ENCODE data around the gene ADAP1.

Gene ADAP1

DNA sequence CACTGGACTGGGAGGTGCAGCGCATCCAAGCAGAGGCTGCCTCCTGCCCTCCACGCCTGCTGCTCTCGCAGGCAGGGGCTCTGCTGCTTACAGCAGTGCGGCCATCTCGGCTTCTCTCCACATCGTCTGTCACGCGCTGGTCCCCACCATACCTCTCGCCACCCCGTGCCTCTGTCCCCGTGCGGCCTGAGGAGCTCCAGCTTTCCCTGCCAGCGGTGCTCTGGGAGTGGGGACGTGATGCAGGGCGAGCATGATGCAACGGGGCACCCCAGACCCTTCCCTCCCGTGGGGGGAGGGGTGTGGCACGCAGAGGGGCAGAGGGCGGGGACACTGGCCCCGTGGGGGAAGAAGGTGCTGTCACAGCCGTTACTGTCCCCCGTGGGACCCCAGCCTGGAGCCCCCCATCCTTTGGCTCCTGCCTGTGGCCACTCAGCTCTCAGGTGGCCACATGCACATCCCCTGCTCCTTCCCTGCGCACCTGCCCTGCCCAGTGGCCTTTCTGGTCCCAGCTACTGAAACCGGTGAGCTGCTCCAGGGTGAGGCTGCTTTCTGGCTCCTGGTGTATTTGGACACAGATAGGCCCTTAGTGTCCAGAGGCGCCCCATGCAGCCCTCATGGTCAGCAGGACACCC, 69.1 kb downstream of the ADAP1 start:
- TF ChIP-seq, protein P1, sequence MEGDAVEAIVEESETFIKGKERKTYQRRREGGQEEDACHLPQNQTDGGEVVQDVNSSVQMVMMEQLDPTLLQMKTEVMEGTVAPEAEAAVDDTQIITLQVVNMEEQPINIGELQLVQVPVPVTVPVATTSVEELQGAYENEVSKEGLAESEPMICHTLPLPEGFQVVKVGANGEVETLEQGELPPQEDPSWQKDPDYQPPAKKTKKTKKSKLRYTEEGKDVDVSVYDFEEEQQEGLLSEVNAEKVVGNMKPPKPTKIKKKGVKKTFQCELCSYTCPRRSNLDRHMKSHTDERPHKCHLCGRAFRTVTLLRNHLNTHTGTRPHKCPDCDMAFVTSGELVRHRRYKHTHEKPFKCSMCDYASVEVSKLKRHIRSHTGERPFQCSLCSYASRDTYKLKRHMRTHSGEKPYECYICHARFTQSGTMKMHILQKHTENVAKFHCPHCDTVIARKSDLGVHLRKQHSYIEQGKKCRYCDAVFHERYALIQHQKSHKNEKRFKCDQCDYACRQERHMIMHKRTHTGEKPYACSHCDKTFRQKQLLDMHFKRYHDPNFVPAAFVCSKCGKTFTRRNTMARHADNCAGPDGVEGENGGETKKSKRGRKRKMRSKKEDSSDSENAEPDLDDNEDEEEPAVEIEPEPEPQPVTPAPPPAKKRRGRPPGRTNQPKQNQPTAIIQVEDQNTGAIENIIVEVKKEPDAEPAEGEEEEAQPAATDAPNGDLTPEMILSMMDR (IDR thresholded peaks at IDR 0.05), result no peak

DNA sequence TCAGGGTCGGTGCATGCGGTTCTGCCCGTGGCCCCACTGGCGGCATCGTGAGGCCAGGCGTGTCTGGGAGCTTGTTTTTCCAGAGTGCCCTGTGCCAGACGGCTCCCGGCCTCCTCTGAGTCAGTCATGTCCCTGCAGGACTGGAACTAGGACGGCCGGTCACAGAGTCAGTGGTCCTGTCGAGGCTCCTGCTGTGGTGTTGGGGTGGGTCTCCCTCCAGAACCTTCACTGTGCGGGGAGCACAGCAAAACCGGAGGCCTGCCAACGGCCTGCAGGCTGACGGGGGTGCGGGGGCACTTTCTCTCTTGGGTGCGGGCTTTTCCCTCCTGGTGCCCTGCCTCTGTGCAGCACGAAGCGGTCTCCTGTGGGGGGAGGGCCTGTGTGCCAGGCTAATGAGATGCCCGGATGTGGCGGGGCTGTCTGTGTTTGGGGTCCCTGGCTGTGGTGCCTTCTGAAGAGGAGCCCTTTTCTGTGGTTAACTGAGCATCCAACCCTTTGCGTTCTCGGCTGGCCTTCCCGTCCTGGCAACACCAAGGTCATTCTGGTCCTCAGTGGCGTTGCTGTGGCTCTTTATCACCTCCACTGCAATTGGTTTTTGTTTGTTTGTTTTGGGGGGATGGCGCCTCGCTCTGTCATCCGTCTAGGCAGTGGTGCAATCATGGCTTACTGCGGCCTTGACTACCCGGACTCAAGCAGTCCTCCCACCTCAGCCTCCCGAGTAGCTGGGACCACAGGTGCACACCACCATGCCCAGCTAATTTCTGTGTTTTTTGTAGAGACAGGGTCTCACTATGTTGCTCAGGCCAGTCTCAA, 70.1 kb downstream of the ADAP1 start:
- H3K27ac ChIP-seq, result no peak overlapping the region
- TF ChIP-seq, protein P1 (IDR thresholded peaks at IDR 0.05), result no peak
- no peak for DNase-seq (ENCODE audit: low spot score)
- H3K4me3 ChIP-seq, result no peak overlapping the region

More for the DNA sequence above, 69.1 kb downstream of the ADAP1 start:
- H3K4me3 ChIP-seq, result no peak overlapping the region
- no peak for DNase-seq (ENCODE audit: low spot score)
- H3K27ac ChIP-seq, result no peak overlapping the region

DNA sequence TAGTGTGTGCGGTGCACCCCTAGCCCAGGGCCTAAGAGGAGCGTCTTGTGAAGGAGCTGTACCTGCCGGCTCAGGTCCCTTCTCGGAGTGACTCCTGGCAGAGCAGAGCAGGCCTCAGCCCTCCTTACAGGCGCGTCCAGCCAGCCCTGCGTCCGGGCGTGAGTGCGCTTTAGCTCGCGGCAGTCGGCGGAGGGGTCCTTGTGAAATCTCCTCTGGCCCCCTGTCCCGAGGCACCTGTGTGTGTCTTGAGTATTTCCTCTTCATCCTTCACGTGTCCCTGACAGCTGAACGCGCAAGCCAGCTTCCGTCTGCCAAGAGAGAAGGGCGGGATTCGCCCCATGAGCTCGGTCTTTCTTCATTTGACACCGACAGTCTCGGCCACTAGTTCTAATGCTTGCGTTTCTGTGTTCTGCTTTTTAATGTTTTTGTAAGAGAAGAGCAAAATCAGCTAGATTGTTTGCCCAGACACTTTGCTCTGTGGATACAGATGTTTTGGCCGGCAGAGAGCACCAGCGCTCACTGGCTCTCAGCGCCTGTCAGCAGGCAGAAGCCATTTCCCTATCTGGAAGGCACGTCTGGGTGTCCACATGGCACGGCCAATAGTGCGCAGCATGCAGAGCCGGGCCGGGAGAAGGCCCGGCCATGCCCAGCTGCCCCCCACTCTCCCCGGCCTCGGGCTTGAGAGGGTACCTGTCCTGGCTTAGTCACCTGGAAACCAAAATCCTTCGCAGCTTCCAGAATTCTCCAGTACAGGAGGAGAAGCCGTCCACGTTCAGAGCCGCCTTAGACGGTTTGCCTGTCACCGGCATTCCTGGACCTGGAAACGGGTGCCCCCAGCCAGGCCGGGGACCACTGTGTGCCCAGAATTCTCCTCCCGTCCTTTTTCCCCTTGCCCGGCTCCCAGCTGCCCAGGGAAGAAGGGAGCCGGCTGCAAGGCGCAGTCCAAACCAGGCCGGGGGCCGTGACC, 71.1 kb downstream of the ADAP1 start:
- H3K4me3 ChIP-seq, result no peak overlapping the region
- no peak overlapping the region for H3K27ac ChIP-seq
- DNase-seq (ENCODE audit: low spot score), result no peak

DNA sequence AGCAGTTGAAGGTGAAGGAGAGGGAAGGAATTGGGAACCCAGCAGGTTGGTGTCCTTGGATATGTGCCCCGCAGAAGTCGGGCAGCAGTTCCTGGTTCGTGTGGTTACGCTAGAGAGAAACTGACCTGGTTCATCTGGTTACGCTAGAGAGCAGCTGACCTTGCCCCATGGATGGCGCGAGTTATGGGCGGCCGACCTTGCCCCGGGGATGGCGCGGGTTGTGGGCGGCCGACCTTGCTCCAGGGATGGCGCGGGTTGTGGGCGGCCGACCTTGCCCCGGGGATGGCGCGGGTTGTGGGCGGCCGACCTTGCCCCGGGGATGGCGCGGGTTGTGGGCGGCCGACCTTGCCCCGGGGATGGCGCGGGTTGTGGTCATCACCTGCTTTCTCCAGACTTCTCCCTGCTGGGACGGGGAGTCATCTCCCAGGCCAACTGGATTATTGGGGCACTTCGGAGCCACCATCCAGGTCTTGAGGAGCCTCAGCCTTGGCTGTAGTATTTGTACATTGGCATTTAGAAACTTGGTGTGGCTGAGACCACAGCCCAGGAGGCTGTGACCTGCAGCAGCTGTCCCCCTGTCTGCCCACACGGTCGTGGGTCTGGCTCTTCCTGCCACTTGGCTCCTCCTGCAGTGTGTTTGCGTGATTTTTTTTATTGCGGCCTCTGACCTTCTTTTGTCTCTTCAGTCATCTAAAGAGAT, 72.0 kb downstream of the ADAP1 start:
- TF ChIP-seq, protein P1 (IDR thresholded peaks at IDR 0.05), result no peak
- H3K27ac ChIP-seq, result no peak overlapping the region
- no peak for DNase-seq (ENCODE audit: low spot score)
- H3K4me3 ChIP-seq, result no peak overlapping the region

More for the DNA sequence above, 71.1 kb downstream of the ADAP1 start:
- TF ChIP-seq, protein P1 (IDR thresholded peaks at IDR 0.05), result no peak

DNA sequence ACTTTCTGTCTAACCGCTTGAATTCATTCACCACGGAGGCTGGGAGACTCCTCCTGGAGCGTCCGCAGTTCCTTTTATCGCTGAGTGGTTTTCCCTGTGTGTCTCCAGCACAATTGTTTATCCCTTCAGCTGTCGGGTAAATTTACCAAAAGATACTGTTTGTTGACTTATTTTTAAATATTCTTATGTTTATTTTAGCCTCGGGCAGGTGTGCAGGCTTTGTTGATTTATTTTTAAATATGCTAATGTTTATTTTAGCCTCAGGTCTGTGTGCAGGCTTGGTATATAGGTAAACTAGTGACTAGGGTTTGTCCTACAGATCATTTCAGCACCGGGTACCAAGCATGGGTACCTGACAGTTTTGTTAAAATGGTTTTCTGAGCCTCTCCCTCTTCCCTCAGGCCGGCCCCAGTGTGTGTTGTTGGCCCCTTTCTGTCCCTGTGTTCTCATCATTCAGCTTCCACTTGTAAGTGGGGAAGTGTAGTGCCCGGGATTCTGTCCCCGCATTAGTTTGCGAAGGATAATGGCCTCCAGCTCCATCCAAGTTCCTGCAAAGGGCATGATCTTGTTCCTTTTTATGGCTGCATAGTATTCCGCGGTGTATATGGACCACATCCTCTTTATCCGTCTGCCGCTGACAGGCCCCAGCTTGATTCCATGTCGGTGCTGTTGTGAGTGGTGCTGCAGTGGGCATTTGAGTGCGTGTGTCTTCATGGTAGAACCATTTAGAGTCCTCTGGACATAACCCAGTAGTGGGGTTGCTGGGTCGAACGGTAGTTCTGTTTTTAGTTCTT, 72.8 kb downstream of the ADAP1 start:
- no peak for DNase-seq (ENCODE audit: low spot score)
- H3K4me3 ChIP-seq, result no peak overlapping the region
- TF ChIP-seq, protein P1 (IDR thresholded peaks at IDR 0.05), result no peak
- H3K27ac ChIP-seq, result no peak overlapping the region

DNA sequence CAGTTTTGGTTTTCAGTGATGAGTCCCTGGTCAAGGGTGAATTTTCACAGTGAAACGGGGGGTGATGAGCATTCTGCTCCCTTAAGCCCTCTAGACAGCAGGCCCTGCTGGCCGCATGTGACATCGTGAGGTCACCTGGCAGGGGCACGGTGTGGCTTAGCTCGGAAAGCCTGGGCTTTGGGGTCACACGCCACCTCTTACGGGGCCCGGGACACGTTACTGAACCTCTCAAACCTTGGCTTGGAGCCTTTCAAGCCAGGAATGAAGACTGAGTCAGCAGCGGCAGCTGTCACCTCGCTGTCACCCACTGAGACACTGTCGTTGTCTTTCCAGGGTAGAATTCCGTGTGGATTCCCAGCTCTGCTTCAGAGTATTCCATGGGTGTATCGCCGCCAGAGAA, 74.0 kb downstream of the ADAP1 start:
- TF ChIP-seq, protein P1 (IDR thresholded peaks at IDR 0.05), result no peak
- no peak for DNase-seq (ENCODE audit: low spot score)
- Histone ChIP-seq H3K4me3 (no peak overlapping the region), H3K27ac (no peak overlapping the region)

Measured in coronary artery (tissue), 2 donors.